Endothelial cell (in vitro differentiated cells): ENCODE results near the gene ISM1. TPM values are rescaled to one million over a fixed set of nuclear protein-coding genes. Genes with fewer than 3 reads are reported as not detected.

Experiments used
- DNase-seq: peaks from one replicate; pipeline ENCODE4 v3.0.0; 2021; ENCODE audit warnings: low spot score
- H3K27ac Mint-ChIP-seq: one replicate; pipeline ENCODE4 v1.8.0; 2021; ENCODE audit warnings: mixed read lengths, inconsistent platforms; ENCODE audit not compliant: unreplicated experiment
- H3K27me3 Mint-ChIP-seq: one replicate; pipeline ENCODE4 v1.8.0; 2021; ENCODE audit warnings: mild to moderate bottlenecking, moderate library complexity, mixed read lengths, inconsistent platforms; ENCODE audit not compliant: unreplicated experiment
- H3K36me3 Mint-ChIP-seq: one replicate; pipeline ENCODE4 v1.8.0; 2021; ENCODE audit warnings: mild to moderate bottlenecking, low read depth, mixed read lengths, inconsistent platforms; ENCODE audit not compliant: unreplicated experiment
- H3K4me1 Mint-ChIP-seq: one replicate; pipeline ENCODE4 v1.8.0; 2021; ENCODE audit warnings: mild to moderate bottlenecking, mixed read lengths, inconsistent platforms; ENCODE audit not compliant: unreplicated experiment
- H3K4me3 Mint-ChIP-seq: one replicate; pipeline ENCODE4 v1.8.0; 2021; ENCODE audit warnings: mild to moderate bottlenecking, mixed read lengths, inconsistent platforms; ENCODE audit not compliant: unreplicated experiment
- H3K9me3 Mint-ChIP-seq: one replicate; pipeline ENCODE4 v1.8.0; 2021; ENCODE audit warnings: mixed read lengths, inconsistent platforms; ENCODE audit not compliant: unreplicated experiment
- total RNA-seq: library from RNA; stranded (reverse); fragmentation: NEBNext Ultra II Directional; extraction: Animal tissue kit (Norgen Biotek cat#: 25700); gene quantifications from one replicate; pipeline ENCODE4 v1.2.1, GENCODE V29; 2021; ENCODE audit not compliant: unreplicated experiment
- TF ChIP-seq, protein P1 (sequence below): fragments of 200-600 bp; sonication (generic); IDR thresholded peaks from one replicate; pipeline ENCODE4 v1.5.0; 2021; ENCODE audit warnings: antibody characterized with exemption; ENCODE audit not compliant: unreplicated experiment

Gene ISM1
- total RNA-seq, 1 donor from 2014 or later = 23.8 TPM

DNA sequence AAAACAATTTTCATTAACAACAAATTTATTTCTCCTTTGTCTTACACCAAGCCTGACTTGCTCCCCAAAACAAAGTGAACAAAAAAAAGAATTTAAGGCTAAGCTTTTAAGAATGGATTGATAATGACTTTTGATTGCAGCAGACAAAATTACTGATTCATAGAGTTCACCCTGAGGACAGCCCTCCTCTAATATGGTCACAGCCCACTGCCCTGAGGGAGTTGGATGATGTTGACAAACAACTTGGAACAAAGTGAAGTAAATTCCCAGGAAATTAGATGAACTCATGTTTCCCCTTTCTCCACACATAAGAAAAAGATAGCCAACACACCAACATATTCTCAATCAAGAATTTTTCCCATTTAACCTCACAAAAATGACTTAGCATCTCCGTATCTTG is 7.7 kb upstream of the ISM1 start:
- H3K4me1 Mint-ChIP-seq = no peaks in the 10 kb centered on the region
- H3K27me3 Mint-ChIP-seq = peaks cover 1% of the 10 kb centered on the region
- no peak for DNase-seq
- H3K36me3 Mint-ChIP-seq = no peaks in the 10 kb centered on the region
- H3K4me3 Mint-ChIP-seq = no peak overlapping the region
- H3K27ac Mint-ChIP-seq = no peak overlapping the region
- no peaks in the 10 kb centered on the region for H3K9me3 Mint-ChIP-seq
- TF ChIP-seq, protein P1, sequence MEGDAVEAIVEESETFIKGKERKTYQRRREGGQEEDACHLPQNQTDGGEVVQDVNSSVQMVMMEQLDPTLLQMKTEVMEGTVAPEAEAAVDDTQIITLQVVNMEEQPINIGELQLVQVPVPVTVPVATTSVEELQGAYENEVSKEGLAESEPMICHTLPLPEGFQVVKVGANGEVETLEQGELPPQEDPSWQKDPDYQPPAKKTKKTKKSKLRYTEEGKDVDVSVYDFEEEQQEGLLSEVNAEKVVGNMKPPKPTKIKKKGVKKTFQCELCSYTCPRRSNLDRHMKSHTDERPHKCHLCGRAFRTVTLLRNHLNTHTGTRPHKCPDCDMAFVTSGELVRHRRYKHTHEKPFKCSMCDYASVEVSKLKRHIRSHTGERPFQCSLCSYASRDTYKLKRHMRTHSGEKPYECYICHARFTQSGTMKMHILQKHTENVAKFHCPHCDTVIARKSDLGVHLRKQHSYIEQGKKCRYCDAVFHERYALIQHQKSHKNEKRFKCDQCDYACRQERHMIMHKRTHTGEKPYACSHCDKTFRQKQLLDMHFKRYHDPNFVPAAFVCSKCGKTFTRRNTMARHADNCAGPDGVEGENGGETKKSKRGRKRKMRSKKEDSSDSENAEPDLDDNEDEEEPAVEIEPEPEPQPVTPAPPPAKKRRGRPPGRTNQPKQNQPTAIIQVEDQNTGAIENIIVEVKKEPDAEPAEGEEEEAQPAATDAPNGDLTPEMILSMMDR = no peak

DNA sequence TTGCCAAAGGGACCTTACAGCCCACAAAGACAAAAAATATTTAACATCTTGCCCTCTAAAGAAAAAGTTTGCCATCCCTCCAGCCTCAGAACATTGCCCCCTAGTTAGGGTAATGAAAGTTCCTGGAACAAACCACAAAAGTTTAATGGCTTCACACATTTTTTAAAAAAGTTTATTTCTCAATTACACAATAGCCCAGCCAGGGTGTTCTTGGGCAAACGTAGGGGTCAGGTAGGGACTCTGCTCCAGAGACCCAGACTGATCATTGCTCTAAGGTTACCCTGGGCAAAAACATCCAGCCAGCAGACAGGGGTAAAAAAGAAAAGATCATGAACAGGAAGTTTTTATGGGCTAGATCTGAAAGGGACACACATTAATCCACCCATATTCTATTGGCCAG is 4.5 kb upstream of the ISM1 start:
- TF ChIP-seq, protein P1 = no peak
- no peak for DNase-seq
- no peaks in the 10 kb centered on the region for H3K36me3 Mint-ChIP-seq
- peaks cover 10% of the 10 kb centered on the region for H3K27me3 Mint-ChIP-seq
- no peaks in the 10 kb centered on the region for H3K9me3 Mint-ChIP-seq
- peaks cover 7% of the 10 kb centered on the region for H3K4me1 Mint-ChIP-seq
- no peak overlapping the region for H3K27ac Mint-ChIP-seq
- no peak overlapping the region for H3K4me3 Mint-ChIP-seq

DNA sequence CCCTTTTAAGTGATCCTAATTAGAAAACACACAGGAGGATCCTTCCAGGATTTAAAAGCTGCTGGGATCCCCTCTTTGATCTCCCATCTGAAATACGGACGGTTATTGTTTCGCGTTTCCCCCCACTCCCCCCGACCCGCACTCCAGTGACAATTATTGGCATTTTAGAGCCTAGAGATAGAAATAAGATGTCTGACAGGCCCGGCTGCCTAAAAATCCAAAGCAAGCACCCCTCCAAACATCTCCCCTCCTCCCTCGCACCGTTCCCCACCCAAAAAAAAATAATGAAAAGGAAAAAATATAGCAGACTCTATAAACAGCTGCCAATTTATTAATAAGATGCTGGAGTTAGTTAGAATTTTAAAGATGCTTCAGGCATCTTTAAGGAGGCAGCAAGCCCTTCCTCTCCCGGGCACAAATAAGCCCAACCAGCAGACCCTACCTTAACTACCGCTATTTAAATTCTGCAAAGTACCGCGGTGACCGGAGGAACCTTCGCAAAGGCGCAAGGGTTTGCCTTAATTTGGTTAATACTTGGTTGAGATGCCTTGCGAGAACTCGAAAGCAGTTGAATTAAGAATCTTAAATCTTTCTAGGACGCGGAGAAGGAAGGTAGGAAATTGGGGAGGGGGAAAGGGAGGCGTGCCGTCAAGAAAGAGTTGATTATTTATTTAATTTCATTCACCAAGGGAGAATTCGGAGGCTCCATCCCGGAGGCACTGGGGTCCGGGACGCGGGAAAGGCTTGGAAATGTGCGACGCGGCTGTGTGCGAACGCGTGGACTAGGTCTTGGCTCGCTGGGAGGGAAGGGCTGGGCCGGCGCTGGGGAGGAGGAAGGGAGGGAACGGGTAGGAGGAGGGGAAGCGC is 1.5 kb upstream of the ISM1 start:
- no peaks in the 10 kb centered on the region for H3K9me3 Mint-ChIP-seq
- peaks cover 12% of the 10 kb centered on the region for H3K27me3 Mint-ChIP-seq
- peak overlapping the region; percentile 93 for H3K4me3 Mint-ChIP-seq
- H3K36me3 Mint-ChIP-seq = no peaks in the 10 kb centered on the region
- peak overlapping the region; percentile 80 for H3K27ac Mint-ChIP-seq
- TF ChIP-seq, protein P1 = no peak
- H3K4me1 Mint-ChIP-seq = peaks cover 20% of the 10 kb centered on the region
- DNase-seq = no peak

DNA sequence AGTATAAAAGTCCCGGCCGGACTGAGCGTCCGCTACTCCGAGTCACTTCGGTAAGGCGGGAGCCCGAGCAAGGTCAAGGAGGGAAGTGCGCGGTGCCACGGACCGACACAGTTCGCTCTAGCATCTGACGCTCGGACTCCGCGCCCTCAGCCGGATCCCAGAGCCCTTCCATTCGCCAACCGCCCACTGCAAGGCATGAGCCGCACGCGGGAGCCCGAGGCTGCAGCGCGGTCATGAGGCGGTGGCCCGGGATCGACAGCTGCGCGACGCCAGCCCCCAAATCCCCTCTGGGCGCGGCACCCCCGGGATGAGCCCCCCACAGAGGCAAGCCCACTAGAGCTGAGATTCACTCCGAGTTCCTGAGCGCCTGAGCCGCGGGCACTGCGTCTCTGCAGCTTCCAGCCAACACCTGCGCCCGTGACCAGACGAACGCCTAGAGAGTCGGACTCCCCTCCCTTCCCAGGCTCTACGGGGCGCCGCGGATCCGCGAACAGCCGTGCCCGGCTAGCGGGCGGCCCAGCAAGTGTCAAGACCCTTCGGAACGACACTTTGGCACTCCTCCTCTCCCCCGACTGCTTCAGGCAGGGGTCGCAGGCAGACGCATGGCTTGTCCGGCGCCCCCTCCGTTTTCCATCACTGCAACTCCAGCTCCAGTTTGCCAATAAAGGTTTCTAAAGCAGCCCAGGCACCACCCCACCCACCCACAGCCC is 725 bp upstream of the ISM1 start:
- Mint-ChIP-seq H3K9me3 (no peaks in the 10 kb centered on the region), H3K27ac (no peak overlapping the region), H3K4me3 (peak overlapping the region; percentile 93), H3K36me3 (no peaks in the 10 kb centered on the region), H3K27me3 (peaks cover 12% of the 10 kb centered on the region), H3K4me1 (peaks cover 20% of the 10 kb centered on the region)
- DNase-seq = peak; percentile 67
- TF ChIP-seq, protein P1 = no peak

DNA sequence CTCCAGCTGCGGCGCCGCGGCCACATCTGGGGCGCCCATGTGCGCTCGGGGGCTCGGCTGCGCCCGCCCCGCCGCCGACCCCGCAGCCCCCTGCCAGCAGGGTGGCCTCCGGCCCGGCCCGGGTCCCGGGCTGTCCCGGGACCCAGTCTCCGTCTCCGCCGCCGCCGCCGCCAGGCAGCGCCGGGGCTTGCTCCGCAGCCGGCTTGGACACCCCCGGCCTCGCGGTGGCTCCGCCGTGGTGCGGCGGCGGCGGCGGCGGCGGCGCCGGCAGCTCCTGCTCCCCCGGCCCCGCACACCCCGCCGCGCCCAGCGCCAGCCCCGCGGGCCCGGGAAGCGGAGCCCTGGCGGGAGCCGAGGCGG is 219 bp downstream of the ISM1 start:
- peaks cover 20% of the 10 kb centered on the region for H3K4me1 Mint-ChIP-seq
- no peak overlapping the region for H3K27ac Mint-ChIP-seq
- peaks cover 12% of the 10 kb centered on the region for H3K27me3 Mint-ChIP-seq
- H3K9me3 Mint-ChIP-seq = no peaks in the 10 kb centered on the region
- no peaks in the 10 kb centered on the region for H3K36me3 Mint-ChIP-seq
- no peak overlapping the region for H3K4me3 Mint-ChIP-seq
- DNase-seq = no peak
- TF ChIP-seq, protein P1 = no peak
